ENCODE results near the gene EEF1G. TPM values are rescaled to one million over a fixed set of nuclear protein-coding genes. Genes with fewer than 3 reads are reported as not detected.
A peak's percentile ranks its signal among the peaks of the same experiment; 100 is the strongest.

Gene EEF1G
- total RNA-seq, 1 experiment from 2014 or later = 2,008 TPM

DNA sequence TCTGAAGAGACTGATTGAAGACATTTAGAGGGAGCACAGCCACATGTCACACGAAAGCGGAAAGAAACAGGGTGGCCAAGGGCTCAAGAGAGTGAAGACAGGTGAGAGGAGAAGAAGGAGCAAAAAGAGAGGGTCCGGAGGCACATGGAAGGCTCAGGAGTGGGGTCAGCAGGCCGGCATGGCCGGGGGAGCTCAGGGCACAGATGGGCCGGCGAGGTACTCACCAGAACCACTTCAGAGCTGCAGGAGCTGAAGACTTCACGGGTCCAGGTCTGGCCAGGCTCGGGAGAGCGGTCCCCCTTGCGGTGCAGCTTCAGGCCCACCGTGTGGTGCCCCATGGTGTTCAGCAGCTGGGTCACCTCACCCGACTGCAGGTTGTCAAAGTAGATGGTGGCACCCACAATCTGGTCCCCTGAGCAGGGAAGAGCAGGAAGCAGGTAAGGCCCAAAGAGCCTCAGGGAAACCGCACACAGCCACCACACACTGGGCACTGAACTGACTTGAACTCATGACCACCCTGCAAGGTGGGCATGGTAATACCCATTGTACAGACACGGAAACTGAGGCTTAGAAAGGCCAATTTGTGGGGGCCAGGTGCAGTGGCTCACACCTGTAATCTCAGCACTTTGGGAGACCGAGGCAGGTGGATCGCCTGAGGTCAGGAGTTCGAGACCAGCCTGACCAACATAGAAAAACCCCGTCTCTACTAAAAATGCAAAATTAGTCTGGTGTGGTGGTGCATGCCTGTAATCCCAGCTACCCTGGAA lies 38.7 kb downstream of the EEF1G start:
- Histone ChIP-seq H2AFZ (no peak overlapping the region), H3K4me3 (no peak overlapping the region), H3K4me1 (replicated peaks; ENCODE audit: insufficient read depth) (peaks cover 26% of the 10 kb centered on the region), H3K27ac (no peak overlapping the region), H3K9me3 (ENCODE audit: insufficient read depth, low read depth) (no peaks in the 10 kb centered on the region), H3F3A (ENCODE audit: insufficient read depth, low read depth) (peaks cover 23% of the 10 kb centered on the region), H3K79me2 (ENCODE audit: low read depth) (peaks cover 71% of the 10 kb centered on the region), H3K36me3 (ENCODE audit: low read depth) (peaks cover 55% of the 10 kb centered on the region), H3K4me2 (no peak overlapping the region), H3K27me3 (ENCODE audit: insufficient read depth, low read depth) (no peaks in the 10 kb centered on the region), H3K9me2 (ENCODE audit: insufficient read depth) (no peaks in the 10 kb centered on the region), H4K20me1 (ENCODE audit: insufficient read depth) (peaks cover 34% of the 10 kb centered on the region)
- ChIA-PET CTCF (no interaction called here), POLR2A (ENCODE audit: unreplicated experiment) (interaction anchor here (0.6 kb wide), 1 partner anchor 23 kb away, joined by 5 read pairs; no protein-coding TSS in a partner anchor)
- BruUV-seq (replicated peaks) = no TSS peak
- TF ChIP-seq, protein P1, sequence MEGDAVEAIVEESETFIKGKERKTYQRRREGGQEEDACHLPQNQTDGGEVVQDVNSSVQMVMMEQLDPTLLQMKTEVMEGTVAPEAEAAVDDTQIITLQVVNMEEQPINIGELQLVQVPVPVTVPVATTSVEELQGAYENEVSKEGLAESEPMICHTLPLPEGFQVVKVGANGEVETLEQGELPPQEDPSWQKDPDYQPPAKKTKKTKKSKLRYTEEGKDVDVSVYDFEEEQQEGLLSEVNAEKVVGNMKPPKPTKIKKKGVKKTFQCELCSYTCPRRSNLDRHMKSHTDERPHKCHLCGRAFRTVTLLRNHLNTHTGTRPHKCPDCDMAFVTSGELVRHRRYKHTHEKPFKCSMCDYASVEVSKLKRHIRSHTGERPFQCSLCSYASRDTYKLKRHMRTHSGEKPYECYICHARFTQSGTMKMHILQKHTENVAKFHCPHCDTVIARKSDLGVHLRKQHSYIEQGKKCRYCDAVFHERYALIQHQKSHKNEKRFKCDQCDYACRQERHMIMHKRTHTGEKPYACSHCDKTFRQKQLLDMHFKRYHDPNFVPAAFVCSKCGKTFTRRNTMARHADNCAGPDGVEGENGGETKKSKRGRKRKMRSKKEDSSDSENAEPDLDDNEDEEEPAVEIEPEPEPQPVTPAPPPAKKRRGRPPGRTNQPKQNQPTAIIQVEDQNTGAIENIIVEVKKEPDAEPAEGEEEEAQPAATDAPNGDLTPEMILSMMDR (conservative IDR thresholded peaks at IDR 0.05) = no peak
- no peak for TF ChIP-seq EZH2 (IDR thresholded peaks at IDR 0.05; ENCODE audit: low read depth)
- DNase-seq = no peak
- intact Hi-C loops (cut with micrococcal nuclease; ENCODE audit: unreplicated experiment) = no loop called here

DNA sequence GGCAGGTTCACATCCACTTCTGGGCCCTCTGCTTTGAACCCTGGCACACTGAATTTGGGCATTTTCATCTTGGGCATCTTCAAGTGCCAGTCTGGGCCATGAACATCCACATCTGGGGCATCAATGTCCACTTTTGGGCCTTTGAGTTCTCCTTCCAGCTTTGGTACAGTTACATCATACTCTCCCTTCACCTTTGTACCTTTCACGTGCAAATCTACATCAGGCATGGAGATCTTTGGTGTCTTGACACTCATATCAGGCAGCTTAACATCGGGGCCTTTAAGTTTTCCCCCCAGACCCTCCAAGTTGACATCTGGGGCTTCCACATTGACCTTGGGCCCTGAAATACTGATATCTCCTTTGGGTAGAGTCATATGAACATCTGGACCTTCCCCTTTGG lies 41.6 kb downstream of the EEF1G start:
- TSS peak; percentile 4 for BruUV-seq (replicated peaks)
- ChIA-PET POLR2A (ENCODE audit: unreplicated experiment) (no interaction called here), CTCF (no interaction called here)
- intact Hi-C loops (cut with micrococcal nuclease; ENCODE audit: unreplicated experiment) = no loop called here
- DNase-seq = no peak
- Histone ChIP-seq H4K20me1 (ENCODE audit: insufficient read depth) (peaks cover 10% of the 10 kb centered on the region), H3K27ac (no peak overlapping the region), H3K27me3 (ENCODE audit: insufficient read depth, low read depth) (no peaks in the 10 kb centered on the region), H3F3A (ENCODE audit: insufficient read depth, low read depth) (peaks cover 8% of the 10 kb centered on the region; the same call in 1 of the 2 replicates), H3K79me2 (ENCODE audit: low read depth) (peaks cover 48% of the 10 kb centered on the region), H3K36me3 (ENCODE audit: low read depth) (peaks cover 59% of the 10 kb centered on the region), H3K4me2 (no peak overlapping the region), H3K4me1 (replicated peaks; ENCODE audit: insufficient read depth) (no peaks in the 10 kb centered on the region), H3K9me3 (ENCODE audit: insufficient read depth, low read depth) (no peaks in the 10 kb centered on the region), H3K4me3 (no peak overlapping the region), H3K9me2 (ENCODE audit: insufficient read depth) (no peaks in the 10 kb centered on the region), H2AFZ (no peak overlapping the region)
- TF ChIP-seq, protein P1 (conservative IDR thresholded peaks at IDR 0.05) = no peak
- no peak for TF ChIP-seq EZH2 (IDR thresholded peaks at IDR 0.05; ENCODE audit: low read depth)

DNA sequence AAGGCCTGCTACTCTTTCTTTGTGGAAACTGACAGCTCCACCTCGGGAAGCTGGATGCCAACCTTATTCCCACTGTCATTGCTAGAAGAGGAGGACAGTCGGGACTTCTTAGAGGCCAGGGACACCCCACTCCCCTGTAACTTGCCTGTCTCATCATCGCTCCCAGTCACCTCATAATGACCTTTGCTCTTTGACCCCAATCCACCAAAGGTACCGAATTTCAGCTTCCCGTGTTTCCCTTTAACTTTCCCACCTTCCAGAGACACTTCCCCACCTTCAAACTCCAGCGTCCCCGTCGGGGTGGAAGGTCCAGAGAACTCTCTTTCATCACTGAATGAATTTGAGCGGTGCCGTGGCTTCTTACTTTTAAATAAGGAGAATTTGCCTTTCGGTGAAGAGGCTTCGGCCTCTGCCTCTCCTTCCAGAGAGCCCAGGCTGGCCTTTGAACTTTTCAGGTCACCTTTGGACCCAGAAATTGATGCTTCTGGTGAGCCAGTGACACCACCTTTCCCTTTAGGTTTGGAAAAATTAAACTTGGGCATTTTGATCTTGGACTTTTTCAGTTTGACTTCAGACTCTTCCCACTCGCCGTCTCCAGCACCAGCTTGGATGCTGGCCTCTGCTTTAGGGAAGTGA lies 56.8 kb downstream of the EEF1G start:
- Histone ChIP-seq H3K27me3 (ENCODE audit: insufficient read depth, low read depth) (no peaks in the 10 kb centered on the region), H3F3A (ENCODE audit: insufficient read depth, low read depth) (peaks cover 43% of the 10 kb centered on the region; the same call in 1 of the 2 replicates), H3K4me2 (no peak overlapping the region), H3K9me2 (ENCODE audit: insufficient read depth) (no peaks in the 10 kb centered on the region), H3K4me3 (no peak overlapping the region), H3K79me2 (ENCODE audit: low read depth) (no peaks in the 10 kb centered on the region), H2AFZ (no peak overlapping the region), H3K36me3 (ENCODE audit: low read depth) (peaks cover 55% of the 10 kb centered on the region), H3K9me3 (ENCODE audit: insufficient read depth, low read depth) (no peaks in the 10 kb centered on the region), H3K4me1 (replicated peaks; ENCODE audit: insufficient read depth) (no peaks in the 10 kb centered on the region), H4K20me1 (ENCODE audit: insufficient read depth) (peaks cover 6% of the 10 kb centered on the region; the same call in 1 of the 2 replicates), H3K27ac (no peak overlapping the region)
- TSS peak; percentile 10 for BruUV-seq (replicated peaks)
- no peak for DNase-seq
- intact Hi-C loops (cut with micrococcal nuclease; ENCODE audit: unreplicated experiment) = no loop called here
- TF ChIP-seq, protein P1 (conservative IDR thresholded peaks at IDR 0.05) = no peak
- TF ChIP-seq EZH2 (IDR thresholded peaks at IDR 0.05; ENCODE audit: low read depth) = no peak
- CTCF ChIA-PET = interaction anchor here (0.6 kb wide), 1 partner anchor 21 kb away, joined by 5 read pairs; no protein-coding TSS in a partner anchor
- POLR2A ChIA-PET (ENCODE audit: unreplicated experiment) = no interaction called here
